CD4-positive, alpha-beta memory T cell (primary cell): ENCODE results near the gene SCAI. TPM values are rescaled to one million over a fixed set of nuclear protein-coding genes. Genes with fewer than 3 reads are reported as not detected.

Experiments used
- CTCF ChIA-PET: fragments of 350-600 bp; sonication (Branson Sonifier 250); formaldehyde crosslinking; loops from one replicate; lab custom pipeline; 2021; ENCODE audit warnings: inconsistent platforms; ENCODE audit not compliant: partially characterized antibody; lab: Charles Lee
- POLR2A ChIA-PET: fragments of 350-600 bp; sonication (Branson Sonifier 250); formaldehyde crosslinking; loops from one replicate; lab custom pipeline; 2021; ENCODE audit not compliant: partially characterized antibody; lab: Charles Lee
- DNase-seq, 5 donors: peaks; one replicate each; pipeline versions ENCODE4 v3.0.0 to v3.0.0-alpha.2; 2020 to 2022; ENCODE audit warnings: mixed read lengths in 1 of 5
- H3K27ac ChIP-seq: one replicate; pipeline ENCODE4 v1.7.0; 2013; ENCODE audit warnings: low read depth, low read length
- H3K27me3 ChIP-seq: 2 replicates; pipeline ENCODE4 v1.7.0; 2013; ENCODE audit warnings: mild to moderate bottlenecking, low read length, moderate library complexity; ENCODE audit not compliant: insufficient read depth
- H3K36me3 ChIP-seq: 2 replicates; pipeline ENCODE4 v1.7.0; 2013; ENCODE audit warnings: mild to moderate bottlenecking, low read length, moderate library complexity; ENCODE audit not compliant: insufficient read depth
- H3K4me1 ChIP-seq: 2 replicates; pipeline ENCODE4 v1.7.0; 2013; ENCODE audit warnings: mild to moderate bottlenecking, low read length, moderate library complexity; ENCODE audit not compliant: insufficient read depth
- H3K4me3 ChIP-seq, 2 donors: one replicate each; pipeline ENCODE4 v1.7.0; 2013; ENCODE audit warnings: low read length in 2 of 2, mild to moderate bottlenecking in 1 of 2
- H3K9me3 ChIP-seq, 2 donors: one replicate each; pipeline ENCODE4 v1.7.0; 2013; ENCODE audit warnings: low read length in 2 of 2, control low read depth in 1 of 2; ENCODE audit not compliant: control insufficient read depth in 1 of 2
- H3K27ac Mint-ChIP-seq, 7 donors: one replicate each; pipeline ENCODE4 v1.8.0; 2020 to 2021; ENCODE audit warnings: mixed read lengths in 7 of 7, mild to moderate bottlenecking in 6 of 7, inconsistent platforms in 3 of 7, moderate library complexity in 3 of 7
- H3K27me3 Mint-ChIP-seq, 2 donors: one replicate each; pipeline ENCODE4 v1.8.0; 2020 to 2021; ENCODE audit warnings: mixed read lengths in 2 of 2
- H3K36me3 Mint-ChIP-seq, 2 donors: one replicate each; pipeline ENCODE4 v1.8.0; 2020 to 2021; ENCODE audit warnings: mixed read lengths in 2 of 2, inconsistent platforms in 1 of 2, mild to moderate bottlenecking in 1 of 2
- H3K4me1 Mint-ChIP-seq, 4 donors: one replicate each; pipeline ENCODE4 v1.8.0; 2020 to 2021; ENCODE audit warnings: mixed read lengths in 4 of 4, mild to moderate bottlenecking in 1 of 4
- H3K4me3 Mint-ChIP-seq, 8 donors: one replicate each; pipeline ENCODE4 v1.8.0; 2020 to 2021; ENCODE audit warnings: mixed read lengths in 8 of 8, mild to moderate bottlenecking in 7 of 8, moderate library complexity in 6 of 8, inconsistent platforms in 3 of 8
- H3K9me3 Mint-ChIP-seq, 8 donors: one replicate each; pipeline ENCODE4 v1.8.0; 2020 to 2021; ENCODE audit warnings: mixed read lengths in 8 of 8, mild to moderate bottlenecking in 5 of 8, inconsistent platforms in 3 of 8, moderate library complexity in 1 of 8
- intact Hi-C: fragments of 100-400 bp; cut with micrococcal nuclease; formaldehyde crosslinking; loops from one replicate; pipeline ENCODE4 v1.15.1; 2023
- polyA plus RNA-seq, 2 donors: library from polyadenylated mRNA; unstranded; fragments of 300-500 nt; fragmentation: Illumina TruSeq; gene quantifications; one replicate each; pipeline ENCODE4 v1.2.3, GENCODE V29; 2021
- total RNA-seq, 2 experiments: library from RNA; stranded (reverse); gene quantifications; one replicate each; pipeline ENCODE4 v1.2.3, GENCODE V29; 2021

The SCAI gene
- total and polyA plus RNA-seq, 4 experiments from 2014 or later = 0.23 to 15.5 (median 8.5) TPM

DNA sequence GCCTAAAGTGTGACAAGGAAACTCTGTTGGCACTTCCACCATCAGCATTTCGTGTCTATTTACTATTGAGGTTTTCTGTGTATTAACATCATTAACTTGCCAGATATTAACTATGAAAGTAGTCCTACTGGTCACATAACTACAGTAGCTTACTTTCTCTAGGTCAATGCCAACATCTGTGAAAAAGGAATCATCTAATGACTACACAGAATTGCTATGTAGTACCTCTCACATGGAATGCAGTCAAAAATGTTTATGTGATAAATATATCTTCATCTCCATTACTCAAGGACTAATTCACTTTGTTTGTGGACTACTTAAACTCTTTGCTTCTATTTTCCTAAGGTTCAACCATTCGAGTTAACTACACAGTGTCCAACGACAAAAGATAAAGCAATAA is 2.1 kb downstream of the SCAI start:
- Histone ChIP-seq H3K36me3 (no peaks in the 10 kb centered on the region), H3K27ac (no peak overlapping the region), H3K4me1 (peaks cover 22% of the 10 kb centered on the region), H3K27me3 (no peaks in the 10 kb centered on the region), H3K9me3 (no peaks in the 10 kb centered on the region), H3K4me3 (no peak overlapping the region)
- ChIA-PET CTCF (interaction anchor here (0.5 to 2.7 kb wide), 5 partner anchors 66 to 367 kb away, joined by 3 to 8 read pairs (median 4); partner anchors contain the start of genes ARPC5L, RPL35 and WDR38), POLR2A (interaction anchor here (3.5 kb wide), 1 partner anchor 15 kb away, joined by 25 read pairs; no protein-coding TSS in a partner anchor)
- Mint-ChIP-seq H3K27ac (no peak overlapping the region), H3K4me3 (peak overlapping the region in 1 of 8 donors; percentile 50), H3K9me3 (no peaks in the 10 kb centered on the region), H3K4me1 (peaks cover 18 to 34% (median 25%) of the 10 kb centered on the region in 4 donors), H3K27me3 (no peaks in the 10 kb centered on the region), H3K36me3 (peaks cover 8 to 13% of the 10 kb centered on the region in 2 donors)
- no peak for DNase-seq
- intact Hi-C loops = loop anchor here (10.0 kb wide), 1 partner anchor 116 kb away; no protein-coding TSS in a partner anchor

DNA sequence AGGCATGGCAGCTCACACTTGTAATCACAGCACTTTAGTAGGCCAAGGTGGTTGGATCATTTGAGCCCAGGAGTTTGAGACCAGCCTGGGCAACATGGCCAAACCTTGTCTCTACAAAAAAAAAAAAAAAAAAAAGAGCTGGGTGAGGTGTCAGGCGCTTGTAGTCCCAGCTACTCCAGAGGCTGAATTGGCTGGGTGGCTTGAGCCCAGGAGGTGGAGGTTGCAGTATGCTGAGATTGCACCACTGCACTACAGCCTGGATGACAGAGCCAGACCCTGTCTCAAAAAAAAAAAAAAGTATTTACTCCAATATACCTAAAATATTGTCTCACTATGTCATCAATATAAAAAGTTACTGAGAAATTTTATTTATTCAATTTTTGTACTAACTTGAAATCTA is 2.8 kb downstream of the SCAI start:
- no peak overlapping the region for H3K4me3 ChIP-seq
- no peak for DNase-seq
- no peaks in the 10 kb centered on the region for H3K36me3 ChIP-seq
- POLR2A ChIA-PET = interaction anchor here (0.8 to 1.1 kb wide), 3 partner anchors 14 to 199 kb away, joined by 3 read pairs; no protein-coding TSS in a partner anchor
- Mint-ChIP-seq H3K27me3 (no peaks in the 10 kb centered on the region), H3K36me3 (peaks cover 8 to 13% of the 10 kb centered on the region in 2 donors), H3K27ac (no peak overlapping the region), H3K4me3 (no peak overlapping the region), H3K9me3 (no peaks in the 10 kb centered on the region), H3K4me1 (peaks cover 18 to 34% (median 23%) of the 10 kb centered on the region in 4 donors)
- intact Hi-C loops = loop anchor here (10.0 kb wide), 1 partner anchor 116 kb away; no protein-coding TSS in a partner anchor
- CTCF ChIA-PET = interaction anchor here (0.6 to 1.7 kb wide), 4 partner anchors 65 to 1351 kb away, joined by 3 to 4 read pairs (median 3); partner anchors contain the start of gene WDR38
- no peaks in the 10 kb centered on the region for H3K9me3 ChIP-seq
- H3K27me3 ChIP-seq = no peaks in the 10 kb centered on the region
- H3K4me1 ChIP-seq = peaks cover 22% of the 10 kb centered on the region
- no peak overlapping the region for H3K27ac ChIP-seq

- Mint-ChIP-seq H3K4me1 (peaks cover 15 to 34% (median 19%) of the 10 kb centered on the region in 4 donors), H3K27ac (no peak overlapping the region), H3K36me3 (peaks cover 4 to 20% of the 10 kb centered on the region in 2 donors), H3K9me3 (peaks cover 0 to 8% (median under 1%) of the 10 kb centered on the region in 8 donors), H3K27me3 (no peaks in the 10 kb centered on the region), H3K4me3 (no peak overlapping the region)
- intact Hi-C loops = no loop called here
- Histone ChIP-seq H3K27me3 (no peaks in the 10 kb centered on the region), H3K36me3 (no peaks in the 10 kb centered on the region), H3K4me3 (no peak overlapping the region), H3K4me1 (peaks cover 11% of the 10 kb centered on the region), H3K27ac (no peak overlapping the region), H3K9me3 (no peaks in the 10 kb centered on the region)
- ChIA-PET CTCF (no interaction called here), POLR2A (no interaction called here)
- no peak for DNase-seq
Measured at GRCh38 chr9:125137200-125137599, 6.1 kb downstream of the SCAI start.

DNA sequence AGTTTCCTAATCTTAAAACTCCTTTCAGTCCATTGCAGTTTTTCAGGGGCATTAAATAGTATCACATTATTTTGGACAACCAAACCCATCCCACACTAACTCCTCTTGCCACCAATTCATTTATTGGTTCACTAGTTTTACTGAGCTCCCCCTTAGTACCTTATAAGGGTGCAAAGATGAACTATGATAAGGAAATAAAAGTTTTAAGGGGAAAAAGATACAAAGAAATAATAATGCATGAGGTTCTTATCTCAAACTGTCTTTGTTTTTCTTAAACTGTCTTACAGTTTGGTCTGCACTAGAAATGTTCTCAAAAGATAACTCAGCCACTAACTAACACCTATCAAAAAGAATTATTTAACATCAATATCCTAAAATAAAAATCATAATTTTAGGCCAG is 8.4 kb downstream of the SCAI start:
- Histone ChIP-seq H3K36me3 (no peaks in the 10 kb centered on the region), H3K27ac (no peak overlapping the region), H3K4me3 (no peak overlapping the region), H3K4me1 (no peaks in the 10 kb centered on the region), H3K27me3 (no peaks in the 10 kb centered on the region), H3K9me3 (no peaks in the 10 kb centered on the region)
- CTCF ChIA-PET = interaction anchor here (1.1 kb wide), 1 partner anchor 8 kb away, joined by 3 read pairs; no protein-coding TSS in a partner anchor
- Mint-ChIP-seq H3K4me3 (no peak overlapping the region), H3K27ac (no peak overlapping the region), H3K4me1 (peaks cover 15 to 21% (median 17%) of the 10 kb centered on the region in 4 donors), H3K27me3 (no peaks in the 10 kb centered on the region), H3K9me3 (peaks cover 0 to 8% (median under 1%) of the 10 kb centered on the region in 8 donors), H3K36me3 (peaks cover 6 to 19% of the 10 kb centered on the region in 2 donors)
- intact Hi-C loops = no loop called here
- no peak for DNase-seq
- POLR2A ChIA-PET = no interaction called here

- Histone ChIP-seq H3K27me3 (no peaks in the 10 kb centered on the region), H3K4me1 (no peaks in the 10 kb centered on the region), H3K36me3 (no peaks in the 10 kb centered on the region), H3K9me3 (no peaks in the 10 kb centered on the region), H3K27ac (no peak overlapping the region), H3K4me3 (no peak overlapping the region)
- peak overlapping the region in 1 of 8 donors; percentile 11 for H3K4me3 Mint-ChIP-seq
- ChIA-PET POLR2A (no interaction called here), CTCF (interaction anchor here (1.0 to 1.2 kb wide), 2 partner anchors 9 to 10 kb away, joined by 3 to 4 read pairs; no protein-coding TSS in a partner anchor)
- H3K27me3 Mint-ChIP-seq = no peaks in the 10 kb centered on the region
- H3K4me1 Mint-ChIP-seq = peaks cover 6 to 13% (median 12%) of the 10 kb centered on the region in 4 donors
- no peak for DNase-seq
- peak overlapping the region in 2 of 7 donors; percentile 31 to 45 for H3K27ac Mint-ChIP-seq
- H3K36me3 Mint-ChIP-seq = peaks cover 1 to 11% of the 10 kb centered on the region in 2 donors
- H3K9me3 Mint-ChIP-seq = peaks cover 0 to 8% (median under 1%) of the 10 kb centered on the region in 8 donors
- intact Hi-C loops = no loop called here
Measured at GRCh38 chr9:125133403-125134329, 9.7 kb downstream of the SCAI start.

DNA sequence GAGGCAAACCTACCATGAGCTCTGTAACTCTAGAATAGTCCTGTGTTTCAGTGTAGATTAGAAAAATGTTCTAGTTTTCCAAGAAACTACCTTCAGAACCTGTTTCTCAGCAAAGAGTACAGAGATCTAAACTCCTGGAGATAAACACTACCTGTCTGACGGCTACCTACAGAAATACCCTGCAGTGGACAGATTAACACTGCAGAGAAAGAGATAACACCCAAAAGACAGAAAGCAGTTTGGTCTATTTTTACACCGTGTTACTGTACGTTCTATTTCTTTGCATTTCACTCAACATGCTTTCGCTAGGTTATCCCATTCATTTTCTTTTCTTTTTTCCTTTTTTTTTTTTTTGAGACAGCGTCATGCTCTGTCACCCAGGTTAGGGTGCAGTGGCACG is 11.6 kb downstream of the SCAI start:
- Histone ChIP-seq H3K27me3 (no peaks in the 10 kb centered on the region), H3K27ac (no peak overlapping the region), H3K36me3 (no peaks in the 10 kb centered on the region), H3K4me3 (no peak overlapping the region), H3K9me3 (no peaks in the 10 kb centered on the region), H3K4me1 (peaks cover 6% of the 10 kb centered on the region)
- peaks cover 0 to 8% (median under 1%) of the 10 kb centered on the region in 8 donors for H3K9me3 Mint-ChIP-seq
- H3K27ac Mint-ChIP-seq = peak overlapping the region in 1 of 7 donors; percentile 26
- ChIA-PET POLR2A (no interaction called here), CTCF (no interaction called here)
- intact Hi-C loops = no loop called here
- no peaks in the 10 kb centered on the region for H3K27me3 Mint-ChIP-seq
- H3K4me3 Mint-ChIP-seq = no peak overlapping the region
- peaks cover 11 to 17% (median 15%) of the 10 kb centered on the region in 4 donors for H3K4me1 Mint-ChIP-seq
- no peak for DNase-seq
- H3K36me3 Mint-ChIP-seq = peaks cover 1 to 11% of the 10 kb centered on the region in 2 donors
